Testis (tissue), 2 donors: ENCODE measurements around the gene GBF1.

Experiments used
- CTCF ChIP-seq, 3 experiments: fragments of 450-650 bp in 2 of 3; fragments of 200-600 bp in 1 of 3; sonication (generic) in 1 of 3; IDR thresholded peaks; one replicate each; pipeline ENCODE4 v1.5.1; 2016 to 2019; ENCODE audit warnings: antibody characterized with exemption in 3 of 3, mild to moderate bottlenecking in 2 of 3, moderate library complexity in 1 of 3
- POLR2A ChIP-seq: fragments of 450-650 bp; IDR thresholded peaks from one replicate; pipeline ENCODE4 v1.6.1; 2017; ENCODE audit warnings: antibody characterized with exemption, mild to moderate bottlenecking, moderate library complexity

- TF ChIP-seq CTCF (IDR thresholded peaks at IDR 0.05) (no peak), POLR2A (no peak)
These were observed 65.2 kb downstream of the GBF1 start for GRCh38 chr10:102310361-102311024.
